Astrocyte (in vitro differentiated cells and primary cell): ENCODE results near the gene COLEC11. TPM values are rescaled to one million over a fixed set of nuclear protein-coding genes. Genes with fewer than 3 reads are reported as not detected.

ENCODE experiments used
- DNase-seq: peaks from one replicate; pipeline ENCODE4 v3.0.0-alpha.2; 2010; ENCODE audit warnings: low read depth
- FAIRE-seq: peaks from 2 replicates; lab custom pipeline; 2011; peaks lifted over from hg19 to GRCh38; lab: Jason Lieb, UNC
- H2AFZ ChIP-seq: 2 replicates; pipeline ENCODE4 v1.6.0; 2012; ENCODE audit warnings: low read depth, low read length, inconsistent platforms
- H3K27ac ChIP-seq: 2 replicates; pipeline ENCODE4 v1.5.1; 2011; ENCODE audit warnings: low read depth, low read length, inconsistent platforms
- H3K27me3 ChIP-seq: 2 replicates; pipeline ENCODE4 v1.6.0; 2011; ENCODE audit warnings: low read length, inconsistent platforms; ENCODE audit not compliant: insufficient read depth
- H3K36me3 ChIP-seq: 2 replicates; pipeline ENCODE4 v1.5.1; 2011; ENCODE audit warnings: low read length, inconsistent platforms; ENCODE audit not compliant: insufficient read depth
- H3K4me1 ChIP-seq: 2 replicates; pipeline ENCODE4 v1.5.1; 2011; ENCODE audit warnings: low read length, inconsistent platforms; ENCODE audit not compliant: insufficient read depth
- H3K4me2 ChIP-seq: 2 replicates; pipeline ENCODE4 v1.6.0; 2012; ENCODE audit warnings: low read length, inconsistent platforms
- H3K4me3 ChIP-seq: 2 replicates; pipeline ENCODE4 v1.5.1; 2011; ENCODE audit warnings: low read depth, mild to moderate bottlenecking, low read length, inconsistent platforms; ENCODE audit not compliant: insufficient read depth
- H3K79me2 ChIP-seq: 2 replicates; pipeline ENCODE4 v1.6.0; 2012; ENCODE audit warnings: mild to moderate bottlenecking, low read length, inconsistent platforms; ENCODE audit not compliant: insufficient read depth
- H3K9ac ChIP-seq: 2 replicates; pipeline ENCODE4 v1.6.0; 2012; ENCODE audit warnings: mild to moderate bottlenecking, low read length, inconsistent platforms
- H3K9me3 ChIP-seq: 2 replicates; pipeline ENCODE4 v1.5.1; 2012; ENCODE audit warnings: low read depth, mild to moderate bottlenecking, low read length, inconsistent platforms; ENCODE audit not compliant: insufficient read depth
- H4K20me1 ChIP-seq: 2 replicates; pipeline ENCODE4 v1.6.0; 2012; ENCODE audit warnings: low read length, inconsistent platforms; ENCODE audit not compliant: insufficient read depth
- H3K27ac Mint-ChIP-seq: one replicate; pipeline ENCODE4 v1.8.0; 2021; ENCODE audit warnings: mild to moderate bottlenecking, mixed read lengths; ENCODE audit not compliant: unreplicated experiment
- H3K27me3 Mint-ChIP-seq: one replicate; pipeline ENCODE4 v1.8.0; 2021; ENCODE audit warnings: low read depth, mixed read lengths; ENCODE audit not compliant: unreplicated experiment
- H3K36me3 Mint-ChIP-seq: one replicate; pipeline ENCODE4 v1.8.0; 2021; ENCODE audit warnings: low read depth, mixed read lengths; ENCODE audit not compliant: unreplicated experiment
- H3K4me1 Mint-ChIP-seq: one replicate; pipeline ENCODE4 v1.8.0; 2021; ENCODE audit warnings: low read depth, mixed read lengths; ENCODE audit not compliant: unreplicated experiment
- H3K4me3 Mint-ChIP-seq: one replicate; pipeline ENCODE4 v1.8.0; 2021; ENCODE audit warnings: mild to moderate bottlenecking, moderate library complexity, mixed read lengths; ENCODE audit not compliant: unreplicated experiment
- H3K9me3 Mint-ChIP-seq: one replicate; pipeline ENCODE4 v1.8.0; 2021; ENCODE audit warnings: mild to moderate bottlenecking, mixed read lengths; ENCODE audit not compliant: unreplicated experiment
- CTCF ChIP-seq: IDR thresholded peaks from 2 replicates; pipeline ENCODE4 v1.5.1; 2011; ENCODE audit warnings: low read depth, mild to moderate bottlenecking, inconsistent platforms, low read length, moderate library complexity; ENCODE audit not compliant: insufficient read depth
- EZH2 ChIP-seq: IDR thresholded peaks from 2 replicates; pipeline ENCODE4 v1.6.1; 2012; ENCODE audit warnings: mild to moderate bottlenecking, low read length, inconsistent platforms; ENCODE audit not compliant: insufficient read depth
- total RNA-seq: library from RNA; stranded (reverse); gene quantifications from 2 replicates; pipeline ENCODE4 v1.2.1, GENCODE V29; 2021

The COLEC11 gene
- total RNA-seq, 1 donor from 2014 or later = not detected

GRCh38 chr2:3643371-3644245, 48.7 kb downstream of the COLEC11 start:
- no peak for FAIRE-seq
- Mint-ChIP-seq H3K4me1 (no peaks in the 10 kb centered on the region), H3K9me3 (no peaks in the 10 kb centered on the region)

GRCh38 chr2:3644246-3644525, 49.3 kb downstream of the COLEC11 start:
- H4K20me1 ChIP-seq = no peaks in the 10 kb centered on the region
- TF ChIP-seq CTCF (no peak), EZH2 (no peak)
- H3K36me3 ChIP-seq = no peaks in the 10 kb centered on the region
- Mint-ChIP-seq H3K36me3 (no peaks in the 10 kb centered on the region), H3K4me1 (no peaks in the 10 kb centered on the region), H3K27me3 (peaks cover 31% of the 10 kb centered on the region), H3K4me3 (no peak overlapping the region), H3K9me3 (no peaks in the 10 kb centered on the region), H3K27ac (no peak overlapping the region)
- H3K9me3 ChIP-seq = no peaks in the 10 kb centered on the region
- H2AFZ ChIP-seq = no peak overlapping the region
- H3K79me2 ChIP-seq = no peaks in the 10 kb centered on the region
- DNase-seq (no peak), FAIRE-seq (no peak)
- no peak overlapping the region for H3K9ac ChIP-seq
- no peak overlapping the region for H3K27ac ChIP-seq
- peaks cover 2% of the 10 kb centered on the region for H3K27me3 ChIP-seq
- no peak overlapping the region for H3K4me3 ChIP-seq
- H3K4me1 ChIP-seq = no peaks in the 10 kb centered on the region
- H3K4me2 ChIP-seq = no peak overlapping the region

More at GRCh38 chr2:3643371-3644245, 48.7 kb downstream of the COLEC11 start:
- no peak overlapping the region for H3K27ac Mint-ChIP-seq
- H3K4me3 Mint-ChIP-seq = no peak overlapping the region
- Histone ChIP-seq H3K4me1 (no peaks in the 10 kb centered on the region), H3K9me3 (no peaks in the 10 kb centered on the region), H3K27ac (no peak overlapping the region), H3K36me3 (no peaks in the 10 kb centered on the region), H2AFZ (no peak overlapping the region), H3K4me2 (no peak overlapping the region), H4K20me1 (no peaks in the 10 kb centered on the region), H3K9ac (no peak overlapping the region), H3K79me2 (no peaks in the 10 kb centered on the region), H3K4me3 (no peak overlapping the region), H3K27me3 (no peaks in the 10 kb centered on the region)
- peaks cover 33% of the 10 kb centered on the region for H3K27me3 Mint-ChIP-seq
- no peak for DNase-seq
- no peaks in the 10 kb centered on the region for H3K36me3 Mint-ChIP-seq
- no peak for TF ChIP-seq EZH2
- TF ChIP-seq CTCF = no peak
